Sigmoid colon (tissue), 7 donors: Measurements from ENCODE around the gene GNB5. TPM values are rescaled to one million over a fixed set of nuclear protein-coding genes. Genes with fewer than 3 reads are reported as not detected.

Experiments used
- DNase-seq: peaks from one replicate; pipeline ENCODE4 v3.0.0-alpha.2; 2019
- H3K27ac ChIP-seq, 4 donors: fragments of 200-600 bp; sonication (generic); one replicate each; pipeline ENCODE4 v1.5.1; 2016 to 2019; ENCODE audit warnings: mild to moderate bottlenecking in 1 of 4
- H3K27me3 ChIP-seq, 3 donors: fragments of 200-600 bp; sonication (generic); one replicate each; pipeline ENCODE4 v1.5.1; 2019; ENCODE audit warnings: mild to moderate bottlenecking in 1 of 3
- H3K36me3 ChIP-seq, 4 donors: fragments of 200-600 bp; sonication (generic); one replicate each; pipeline ENCODE4 v1.5.1; 2016 to 2019
- H3K4me1 ChIP-seq, 4 donors: fragments of 200-600 bp; sonication (generic); one replicate each; pipeline ENCODE4 v1.5.1; 2017 to 2019
- H3K4me3 ChIP-seq, 4 donors: fragments of 200-600 bp; sonication (generic); one replicate each; pipeline ENCODE4 v1.5.1; 2017 to 2019; ENCODE audit warnings: mild to moderate bottlenecking in 2 of 4, moderate library complexity in 1 of 4
- H3K9me3 ChIP-seq, 4 donors: fragments of 200-600 bp in 3 of 4; sonication (generic) in 3 of 4; one replicate each; pipeline versions ENCODE4 v1.5.1 to v1.6.1; 2013 to 2019
- CTCF ChIP-seq, 4 experiments: fragments of 450-650 bp in 3 of 4; fragments of 200-600 bp in 1 of 4; IDR thresholded peaks; one replicate each; pipeline ENCODE4 v1.5.1; 2016 to 2019; ENCODE audit warnings: antibody characterized with exemption in 4 of 4, mild to moderate bottlenecking in 3 of 4, moderate library complexity in 2 of 4
- EP300 ChIP-seq, 4 donors: sonication (generic); formaldehyde crosslinking; IDR thresholded peaks; one replicate each; pipeline ENCODE4 v1.6.1; 2017; ENCODE audit warnings: antibody characterized with exemption in 4 of 4
- POLR2A ChIP-seq, 2 donors: fragments of 450-650 bp; IDR thresholded peaks; one replicate each; pipeline ENCODE4 v1.6.1; 2016; ENCODE audit warnings: antibody characterized with exemption in 2 of 2, mild to moderate bottlenecking in 2 of 2, moderate library complexity in 2 of 2
- POLR2AphosphoS5 ChIP-seq, 4 donors: sonication (generic); formaldehyde crosslinking; IDR thresholded peaks; one replicate each; pipeline ENCODE4 v1.6.1; 2017; ENCODE audit warnings: antibody characterized with exemption in 4 of 4
- WGBS, 2 donors: extraction: QIAGEN DNeasy Blood & Tissue Kit; methylation state at CpG; one replicate each; pipeline ENCODE4 v1.1.7; 2013; 5-methylcytosine and 5-hydroxymethylcytosine counted together
- intact Hi-C: fragments of 100-400 bp; cut with DNase I; formaldehyde crosslinking; loops from one replicate; pipeline ENCODE4 v1.15.1; 2023
- polyA plus RNA-seq, 3 donors: library from polyadenylated mRNA; stranded (reverse); fragments of 200-250 nt; gene quantifications; one replicate each; pipeline ENCODE4 v1.2.3, GENCODE V29; 2013
- total RNA-seq, 4 donors: library from RNA; depleted of rRNA; stranded (reverse); fragments of >200 nt; gene quantifications; one replicate each; pipeline ENCODE4 v1.1.0, GENCODE V29; 2016
- donor health status: healthy with polysubstance abuse.
- donor health status: Bipolar disorder and iron deficiency.
- donor health status: healthy.

Gene GNB5
- total and polyA plus RNA-seq, 7 donors: 7.8 to 39.9 (median 31.9) TPM

- Histone ChIP-seq H3K4me3 (no peak overlapping the region), H3K27ac (no peak overlapping the region), H3K27me3 (no peaks in the 10 kb centered on the region), H3K36me3 (no peaks in the 10 kb centered on the region), H3K9me3 (no peaks in the 10 kb centered on the region), H3K4me1 (no peaks in the 10 kb centered on the region)
- no peak for DNase-seq
- intact Hi-C loops: no loop called here
- 96 to 97% methylated on average over 20 of the region's 20 CpGs for WGBS, 2 donors
- TF ChIP-seq CTCF (IDR thresholded peaks at IDR 0.05): no peak
- TF ChIP-seq POLR2A (IDR thresholded peaks at IDR 0.05): no peak
- TF ChIP-seq POLR2AphosphoS5 (IDR thresholded peaks at IDR 0.05): no peak
- TF ChIP-seq EP300 (IDR thresholded peaks at IDR 0.05): no peak
Observed at GRCh38 chr15:52204657-52205056, 13.5 kb upstream of the GNB5 start.

GRCh38 chr15:52200831-52201365, 9.7 kb upstream of the GNB5 start:
- Histone ChIP-seq H3K27ac (no peak overlapping the region), H3K27me3 (no peaks in the 10 kb centered on the region), H3K9me3 (no peaks in the 10 kb centered on the region), H3K36me3 (no peaks in the 10 kb centered on the region), H3K4me1 (no peaks in the 10 kb centered on the region), H3K4me3 (no peak overlapping the region)
- DNase-seq: no peak
- 89 to 93% methylated on average over 1 of the region's 1 CpG for WGBS, 2 donors
- intact Hi-C loops: no loop called here
- TF ChIP-seq EP300 (IDR thresholded peaks at IDR 0.05) (no peak), POLR2A (IDR thresholded peaks at IDR 0.05) (no peak), POLR2AphosphoS5 (IDR thresholded peaks at IDR 0.05) (no peak), CTCF (IDR thresholded peaks at IDR 0.05) (no peak)

GRCh38 chr15:52199271-52199670, 8.1 kb upstream of the GNB5 start:
- WGBS, 2 donors: 44 to 83% methylated on average over 2 of the region's 2 CpGs
- TF ChIP-seq POLR2A (IDR thresholded peaks at IDR 0.05): no peak
- TF ChIP-seq EP300 (IDR thresholded peaks at IDR 0.05): no peak
- TF ChIP-seq POLR2AphosphoS5 (IDR thresholded peaks at IDR 0.05): no peak
- TF ChIP-seq CTCF (IDR thresholded peaks at IDR 0.05): no peak
- no peaks in the 10 kb centered on the region for H3K4me1 ChIP-seq
- no peak for DNase-seq
- no peaks in the 10 kb centered on the region for H3K36me3 ChIP-seq
- H3K4me3 ChIP-seq: no peak overlapping the region
- no peaks in the 10 kb centered on the region for H3K9me3 ChIP-seq
- no peaks in the 10 kb centered on the region for H3K27me3 ChIP-seq
- H3K27ac ChIP-seq: no peak overlapping the region
- intact Hi-C loops: no loop called here

- Histone ChIP-seq H3K36me3 (no peaks in the 10 kb centered on the region), H3K27me3 (no peaks in the 10 kb centered on the region), H3K4me1 (no peaks in the 10 kb centered on the region), H3K27ac (no peak overlapping the region), H3K4me3 (no peak overlapping the region), H3K9me3 (no peaks in the 10 kb centered on the region)
- TF ChIP-seq EP300 (IDR thresholded peaks at IDR 0.05) (no peak), POLR2A (IDR thresholded peaks at IDR 0.05) (no peak), CTCF (IDR thresholded peaks at IDR 0.05) (no peak), POLR2AphosphoS5 (IDR thresholded peaks at IDR 0.05) (no peak)
- no peak for DNase-seq
- 67 to 76% methylated on average over 3 of the region's 3 CpGs for WGBS, 2 donors
- intact Hi-C loops: no loop called here
Observed at GRCh38 chr15:52196891-52197290, 5.7 kb upstream of the GNB5 start.

GRCh38 chr15:52193791-52194190, 2.6 kb upstream of the GNB5 start:
- intact Hi-C loops: no loop called here
- TF ChIP-seq EP300 (IDR thresholded peaks at IDR 0.05): no peak
- no peak for TF ChIP-seq CTCF (IDR thresholded peaks at IDR 0.05)
- TF ChIP-seq POLR2AphosphoS5 (IDR thresholded peaks at IDR 0.05): no peak
- no peaks in the 10 kb centered on the region for H3K27me3 ChIP-seq
- no peaks in the 10 kb centered on the region for H3K4me1 ChIP-seq
- H3K36me3 ChIP-seq: no peaks in the 10 kb centered on the region
- no peak overlapping the region for H3K27ac ChIP-seq
- 81 to 94% methylated on average over 1 of the region's 1 CpG for WGBS, 2 donors
- DNase-seq: no peak
- H3K9me3 ChIP-seq: no peaks in the 10 kb centered on the region
- no peak overlapping the region for H3K4me3 ChIP-seq
